A549 (cell line): Measurements from ENCODE around the gene SLC24A1. TPM values are rescaled to one million over a fixed set of nuclear protein-coding genes. Genes with fewer than 3 reads are reported as not detected.

Experiments
- ATAC-seq, 2 experiments: fragments of 200-7000 bp in 1 of 2; fragments of >200 bp in 1 of 2; cut with Nextera tagmentation in 1 of 2; cut with Tn5 transposase in 1 of 2; 3 replicates each; pipeline versions ENCODE4 v1.8.0 to v1.9.1; 2018 to 2020; ENCODE audit warnings: mild to moderate bottlenecking in 1 of 2, moderate library complexity in 1 of 2
- CTCF ChIA-PET: fragments of 300-600 bp; sonication (Branson Sonifier 250); formaldehyde crosslinking; extraction: SDS; loops from one replicate; lab custom pipeline; 2021; ENCODE audit warnings: antibody characterized with exemption, inconsistent platforms; lab: Yijun Ruan, JAX
- POLR2A ChIA-PET: fragments of 350-600 bp; formaldehyde crosslinking; extraction: SDS; loops from one replicate; lab custom pipeline; 2021; ENCODE audit warnings: antibody characterized with exemption, inconsistent platforms; lab: Yijun Ruan, JAX
- DNase-seq, 2 experiments: peaks; one replicate each; pipeline versions ENCODE4 v3.0.0 to v3.0.0-alpha.2; 2011 to 2016; ENCODE audit warnings: low read depth in 1 of 2, low spot score in 1 of 2
- FAIRE-seq: peaks from 2 replicates; lab custom pipeline; 2011; peaks lifted over from hg19 to GRCh38; lab: Jason Lieb, UNC
- H3K27ac ChIP-seq, 2 experiments: fragments of >200 bp; sonication (Bioruptor Twin); formaldehyde crosslinking; 3 replicates each; pipeline ENCODE4 v1.5.1; 2016 to 2017
- H3K4me1 ChIP-seq: fragments of >200 bp; sonication (Bioruptor Twin); formaldehyde crosslinking; 3 replicates; pipeline ENCODE4 v1.6.1; 2016
- H3K4me2 ChIP-seq: fragments of >200 bp; sonication (Bioruptor Twin); formaldehyde crosslinking; 3 replicates; pipeline ENCODE4 v1.6.1; 2016
- H3K4me3 ChIP-seq: fragments of >200 bp; sonication (Bioruptor Twin); formaldehyde crosslinking; 3 replicates; pipeline ENCODE4 v1.5.1; 2016
- H3K9me3 ChIP-seq: fragments of >200 bp; sonication (Bioruptor Twin); formaldehyde crosslinking; 3 replicates; pipeline ENCODE4 v1.6.1; 2016
- BHLHE40 ChIP-seq: IDR thresholded peaks from 2 replicates; pipeline ENCODE4 v1.6.1; 2012; ENCODE audit warnings: low read depth, low read length, inconsistent platforms
- CBX2 ChIP-seq: fragments of 200-600 bp; sonication (generic); IDR thresholded peaks from 2 replicates; pipeline ENCODE4 v1.6.1; 2016; ENCODE audit warnings: low read depth, mild to moderate bottlenecking, borderline replicate concordance
- EHF ChIP-seq: fragments of 250-450 bp; sonication (Bioruptor Pico); IDR thresholded peaks from 2 replicates; pipeline ENCODE4 v1.5.0; 2020; ENCODE audit warnings: mild to moderate bottlenecking
- EHMT2 ChIP-seq: fragments of 200-600 bp; sonication (generic); IDR thresholded peaks from 2 replicates; pipeline ENCODE4 v1.6.1; 2016; ENCODE audit warnings: antibody characterized with exemption, low read depth, mild to moderate bottlenecking, moderate library complexity
- ELK1 ChIP-seq: fragments of 150-350 bp; IDR thresholded peaks from 2 replicates; pipeline ENCODE4 v1.6.1; 2014; ENCODE audit warnings: low read depth, mild to moderate bottlenecking, low read length
- HDAC2 ChIP-seq: fragments of 200-600 bp; sonication (generic); IDR thresholded peaks from 2 replicates; pipeline ENCODE4 v1.6.1; 2016
- HEYL ChIP-seq: fragments of 250-450 bp; sonication (Bioruptor Pico); IDR thresholded peaks from 2 replicates; pipeline ENCODE4 v1.8.0; 2021; ENCODE audit warnings: mild to moderate bottlenecking, moderate library complexity
- HMGXB4 ChIP-seq: fragments of 250-450 bp; sonication (Bioruptor Pico); IDR thresholded peaks from 2 replicates; pipeline ENCODE4 v1.5.0; 2021; ENCODE audit warnings: mild to moderate bottlenecking, moderate library complexity, borderline replicate concordance
- HOXB13 ChIP-seq: fragments of 250-450 bp; sonication (Bioruptor Pico); IDR thresholded peaks from 2 replicates; pipeline ENCODE4 v1.5.0; 2020; ENCODE audit warnings: low read depth, mild to moderate bottlenecking, moderate library complexity
- KDM5A ChIP-seq: fragments of 200-600 bp; sonication (generic); IDR thresholded peaks from 2 replicates; pipeline ENCODE4 v1.6.1; 2016; ENCODE audit warnings: antibody characterized with exemption, mild to moderate bottlenecking
- MAFK ChIP-seq: fragments of 450-650 bp; IDR thresholded peaks from 2 replicates; pipeline ENCODE4 v1.6.1; 2014; ENCODE audit not compliant: partially characterized antibody
- MAZ ChIP-seq: fragments of 150-350 bp; IDR thresholded peaks from 2 replicates; pipeline ENCODE4 v1.6.1; 2014; ENCODE audit warnings: antibody characterized with exemption, low read depth, low read length, borderline replicate concordance
- MYC ChIP-seq: IDR thresholded peaks from 2 replicates; pipeline ENCODE4 v1.6.1; 2012; ENCODE audit warnings: mild to moderate bottlenecking, inconsistent platforms, low read length, improper control_type of control experiment, borderline replicate concordance
- NFE2L2 ChIP-seq: fragments of 150-350 bp; conservative IDR thresholded peaks from 2 replicates; pipeline ENCODE4 v1.6.1; 2014; ENCODE audit warnings: low read length
- NR3C1 ChIP-seq: fragments of >200 bp; sonication (Bioruptor Twin); formaldehyde crosslinking; IDR thresholded peaks from 3 replicates; pipeline ENCODE4 v1.6.1; 2017
- PHF8 ChIP-seq: fragments of 200-600 bp; sonication (generic); IDR thresholded peaks from 2 replicates; pipeline ENCODE4 v1.6.1; 2016; ENCODE audit warnings: low read depth, mild to moderate bottlenecking, antibody characterized with exemption, moderate library complexity, borderline replicate concordance
- POLR2A ChIP-seq: IDR thresholded peaks from 2 replicates; pipeline ENCODE4 v1.6.1; 2012; ENCODE audit warnings: mild to moderate bottlenecking, low read length
- POLR2AphosphoS2 ChIP-seq: conservative IDR thresholded peaks from 2 replicates; pipeline ENCODE4 v1.6.1; 2012; ENCODE audit warnings: low read length, improper control_type of control experiment, inconsistent platforms
- RFX5 ChIP-seq: fragments of 450-650 bp; IDR thresholded peaks from 2 replicates; pipeline ENCODE4 v1.7.1; 2014; ENCODE audit warnings: antibody characterized with exemption, mild to moderate bottlenecking, moderate library complexity
- TFCP2L1 ChIP-seq: fragments of 250-450 bp; sonication (Bioruptor Pico); IDR thresholded peaks from 2 replicates; pipeline ENCODE4 v1.5.0; 2021; ENCODE audit warnings: mild to moderate bottlenecking
- TP53 ChIP-seq: fragments of 250-450 bp; sonication (Bioruptor Pico); IDR thresholded peaks from 2 replicates; pipeline ENCODE4 v1.5.0; 2021; ENCODE audit warnings: mild to moderate bottlenecking, moderate library complexity
- WGBS: methylation state at CpG from one replicate; pipeline ENCODE4 v1.1.6; 2017; ENCODE audit errors: missing lambda C conversion rate; 5-methylcytosine and 5-hydroxymethylcytosine counted together
- polyA plus RNA-seq, 4 experiments: library from polyadenylated mRNA; depleted of rRNA in 3 of 4; stranded (reverse); fragments of >200 nt; fragmentation: RNase III in 1 of 4; extraction: RNeasy Plus Mini Kit Qiagen cat#74134 plus additional on column Dnase treatment in 1 of 4; gene quantifications; 2 replicates in 3 of 4; 3 replicates in 1 of 4; pipeline ENCODE4 v1.2.3, GENCODE V29; 2011 to 2017
- TF ChIP-seq, protein P1 (sequence below): fragments of >200 bp; sonication (Bioruptor Twin); formaldehyde crosslinking; IDR thresholded peaks from 2 replicates; pipeline ENCODE4 v1.6.1; 2016
- TF ChIP-seq, protein P2 (sequence below): fragments of 450-650 bp; IDR thresholded peaks from 2 replicates; pipeline ENCODE4 v1.6.1; 2014; ENCODE audit warnings: antibody characterized with exemption

The SLC24A1 gene
- polyA plus RNA-seq, 2 of the 4 experiments (the other 2 are of a cell fraction), result 6.4 to 7.0 TPM

GRCh38 chr15:65650312-65651041, 28.7 kb downstream of the SLC24A1 start:
- FAIRE-seq, result no peak

GRCh38 chr15:65651042-65651322, 29.2 kb downstream of the SLC24A1 start:
- FAIRE-seq (no peak), DNase-seq (no peak), ATAC-seq (peak in 1 of 2 experiments; percentile 19; a peak in 1 of 6 replicates)
- TF ChIP-seq PHF8 (no peak), MAZ (no peak), HMGXB4 (CRISPR knock-in tag) (no peak), CBX2 (no peak), EHMT2 (no peak), MAFK (no peak), ELK1 (no peak), HOXB13 (CRISPR knock-in tag) (no peak), NR3C1 (no peak), TP53 (CRISPR knock-in tag) (no peak), EHF (CRISPR knock-in tag) (no peak), BHLHE40 (no peak)
- POLR2A ChIA-PET, result no interaction called here
- Histone ChIP-seq H3K4me2 (no peak overlapping the region), H3K4me1 (0 out of 3 replicates have a peak, but pooled peaks cover 3% of the 10 kb centered on the region), H3K9me3 (no peaks in the 10 kb centered on the region), H3K27ac (no peak overlapping the region), H3K4me3 (no peak overlapping the region)
- 100% methylated on average over 1 of the region's 1 CpG for WGBS
- CTCF ChIA-PET, result interaction anchor here (0.9 to 21.1 kb wide), 2 partner anchors 9 to 182 kb away, joined by 3 to 229 read pairs; no protein-coding TSS in a partner anchor

More at GRCh38 chr15:65650312-65651041, 28.7 kb downstream of the SLC24A1 start:
- POLR2A ChIA-PET, result no interaction called here
- peak; percentile 7 to 26; a peak in 2 of 6 replicates for ATAC-seq
- Histone ChIP-seq H3K27ac (no peak overlapping the region), H3K4me2 (no peak overlapping the region), H3K9me3 (no peaks in the 10 kb centered on the region)
- 85% methylated on average over 12 of the region's 12 CpGs for WGBS
- TF ChIP-seq KDM5A (no peak), POLR2A (no peak), HEYL (CRISPR knock-in tag) (no peak), HOXB13 (CRISPR knock-in tag) (no peak), POLR2AphosphoS2 (no peak), TFCP2L1 (CRISPR knock-in tag) (no peak), RFX5 (no peak), NFE2L2 (no peak), MYC (no peak), HDAC2 (no peak)
- TF ChIP-seq, protein P1, sequence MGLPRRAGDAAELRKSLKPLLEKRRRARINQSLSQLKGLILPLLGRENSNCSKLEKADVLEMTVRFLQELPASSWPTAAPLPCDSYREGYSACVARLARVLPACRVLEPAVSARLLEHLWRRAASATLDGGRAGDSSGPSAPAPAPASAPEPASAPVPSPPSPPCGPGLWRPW, result no peak
- TF ChIP-seq, protein P2, sequence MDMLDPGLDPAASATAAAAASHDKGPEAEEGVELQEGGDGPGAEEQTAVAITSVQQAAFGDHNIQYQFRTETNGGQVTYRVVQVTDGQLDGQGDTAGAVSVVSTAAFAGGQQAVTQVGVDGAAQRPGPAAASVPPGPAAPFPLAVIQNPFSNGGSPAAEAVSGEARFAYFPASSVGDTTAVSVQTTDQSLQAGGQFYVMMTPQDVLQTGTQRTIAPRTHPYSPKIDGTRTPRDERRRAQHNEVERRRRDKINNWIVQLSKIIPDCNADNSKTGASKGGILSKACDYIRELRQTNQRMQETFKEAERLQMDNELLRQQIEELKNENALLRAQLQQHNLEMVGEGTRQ, result no peak
- TF ChIP-seq, all 56 proteins: peak for 0
- H3K4me1 ChIP-seq, result 0 out of 3 replicates have a peak, but pooled peaks cover 3% of the 10 kb centered on the region
- no peak for DNase-seq
- no peak overlapping the region for H3K4me3 ChIP-seq
- CTCF ChIA-PET, result interaction anchor here (1.1 to 21.1 kb wide), 4 partner anchors 8 to 330 kb away, joined by 3 to 229 read pairs (median 4); no protein-coding TSS in a partner anchor
